Kidney capillary endothelial cell (primary cell): ENCODE results near the gene CLRN3.

Source experiments
- DNase-seq: peaks from one replicate; pipeline ENCODE4 v3.0.0-alpha.2; 2018; ENCODE audit warnings: low spot score

The CLRN3 gene

DNA sequence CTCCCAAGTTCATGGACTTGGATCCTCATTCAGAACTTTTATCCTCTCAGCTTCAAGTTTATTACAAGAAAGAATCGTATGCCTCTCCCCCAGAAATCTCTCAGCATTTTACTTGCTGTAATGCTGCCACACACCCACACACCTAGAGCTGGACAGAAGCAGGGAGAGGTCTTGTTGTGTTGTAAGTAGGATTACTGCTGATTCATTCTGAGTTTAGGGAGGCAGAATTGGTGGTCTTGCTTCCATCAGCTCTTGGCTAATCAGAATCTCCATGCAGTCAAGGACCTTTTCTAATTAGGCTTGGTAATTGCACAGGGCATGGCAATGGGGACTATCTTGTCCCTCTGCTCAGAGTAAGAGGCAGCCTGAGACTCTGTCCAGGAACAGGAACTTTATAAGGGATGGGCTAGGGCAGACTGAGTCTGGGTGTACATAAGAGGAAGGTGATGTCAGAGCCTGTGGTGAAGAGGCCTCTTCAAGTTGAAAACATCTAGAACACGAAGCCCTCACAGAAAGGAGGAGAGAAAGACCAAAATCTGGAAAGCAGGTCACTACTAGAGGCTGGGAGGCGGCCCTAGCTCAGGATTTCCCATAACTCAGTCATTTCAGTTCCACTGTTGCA lies 7.1 kb upstream of the CLRN3 start:
- DNase-seq, result no peak

GRCh38 chr10:127897177-127897576 lies 4.4 kb upstream of the CLRN3 start:
- DNase-seq, result no peak

DNA sequence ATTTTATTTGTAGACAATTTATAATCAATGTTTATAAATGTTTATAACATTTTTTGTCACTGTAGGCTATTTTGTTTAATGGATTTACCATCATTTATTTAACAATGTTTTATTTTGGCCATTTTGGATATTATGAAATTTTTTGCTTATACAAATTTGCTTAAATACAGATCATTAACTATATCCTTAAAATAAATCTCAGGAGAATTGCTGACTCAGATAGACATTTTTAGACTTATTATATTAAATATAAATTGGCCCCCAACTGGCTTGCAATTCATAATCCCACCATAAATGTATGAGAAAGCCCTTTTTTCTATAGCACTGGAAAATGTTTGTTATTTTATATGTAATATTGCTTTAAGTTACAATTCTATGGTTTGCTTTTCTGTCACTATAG lies 3.8 kb upstream of the CLRN3 start:
- DNase-seq, result no peak

DNA sequence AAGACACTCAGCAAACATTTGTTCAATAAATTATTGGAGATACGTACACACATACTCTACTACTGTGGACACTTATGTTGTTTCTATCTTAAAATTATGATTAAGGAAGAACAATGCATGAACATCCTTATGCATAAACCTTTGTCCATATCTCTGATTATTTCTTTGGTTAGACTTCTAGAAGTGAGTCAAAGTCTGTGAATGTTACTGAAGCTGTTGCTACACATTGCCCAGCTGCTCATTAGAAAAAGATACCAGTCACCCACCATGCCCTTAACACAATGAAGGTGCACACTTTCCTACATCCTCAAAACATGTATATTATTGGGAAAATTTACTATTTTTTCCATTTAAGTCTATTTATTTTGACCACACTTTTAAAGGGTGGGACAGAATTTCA lies 1.4 kb upstream of the CLRN3 start:
- no peak for DNase-seq

- DNase-seq, result no peak
Observed at GRCh38 chr10:127890832-127891334, 1.9 kb downstream of the CLRN3 start.

- DNase-seq, result no peak
Observed at GRCh38 chr10:127890216-127890615, 2.5 kb downstream of the CLRN3 start.

DNA sequence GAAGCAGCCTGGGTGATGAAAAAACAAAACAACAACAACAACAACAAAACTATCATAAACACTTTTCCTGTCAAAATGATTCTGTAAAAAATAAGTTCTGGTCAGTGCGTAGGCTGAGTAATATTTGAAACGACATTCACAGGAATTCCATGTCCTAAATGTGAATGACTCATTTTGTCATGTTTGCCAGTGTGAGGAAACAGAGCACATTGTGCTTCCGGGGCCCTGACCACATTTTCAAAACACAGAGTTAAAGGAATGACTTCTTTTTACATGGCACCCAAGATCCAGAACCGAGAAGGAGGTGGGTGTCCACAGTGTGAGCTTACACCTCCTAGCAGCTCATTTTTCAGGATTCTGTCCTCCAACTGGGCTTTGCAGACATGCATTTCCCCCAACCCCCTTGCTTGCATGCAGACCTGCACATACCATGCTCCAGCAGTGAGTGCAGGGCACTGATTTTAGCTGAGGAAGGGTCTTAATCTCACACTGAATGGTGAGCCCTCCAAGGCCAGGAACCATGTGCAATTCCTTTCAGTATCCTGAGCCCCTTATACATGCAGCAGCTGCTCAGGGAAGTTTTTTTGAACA lies 3.0 kb downstream of the CLRN3 start:
- peak; percentile 74 for DNase-seq

GRCh38 chr10:127888521-127889312 lies 4.0 kb downstream of the CLRN3 start:
- no peak for DNase-seq

DNA sequence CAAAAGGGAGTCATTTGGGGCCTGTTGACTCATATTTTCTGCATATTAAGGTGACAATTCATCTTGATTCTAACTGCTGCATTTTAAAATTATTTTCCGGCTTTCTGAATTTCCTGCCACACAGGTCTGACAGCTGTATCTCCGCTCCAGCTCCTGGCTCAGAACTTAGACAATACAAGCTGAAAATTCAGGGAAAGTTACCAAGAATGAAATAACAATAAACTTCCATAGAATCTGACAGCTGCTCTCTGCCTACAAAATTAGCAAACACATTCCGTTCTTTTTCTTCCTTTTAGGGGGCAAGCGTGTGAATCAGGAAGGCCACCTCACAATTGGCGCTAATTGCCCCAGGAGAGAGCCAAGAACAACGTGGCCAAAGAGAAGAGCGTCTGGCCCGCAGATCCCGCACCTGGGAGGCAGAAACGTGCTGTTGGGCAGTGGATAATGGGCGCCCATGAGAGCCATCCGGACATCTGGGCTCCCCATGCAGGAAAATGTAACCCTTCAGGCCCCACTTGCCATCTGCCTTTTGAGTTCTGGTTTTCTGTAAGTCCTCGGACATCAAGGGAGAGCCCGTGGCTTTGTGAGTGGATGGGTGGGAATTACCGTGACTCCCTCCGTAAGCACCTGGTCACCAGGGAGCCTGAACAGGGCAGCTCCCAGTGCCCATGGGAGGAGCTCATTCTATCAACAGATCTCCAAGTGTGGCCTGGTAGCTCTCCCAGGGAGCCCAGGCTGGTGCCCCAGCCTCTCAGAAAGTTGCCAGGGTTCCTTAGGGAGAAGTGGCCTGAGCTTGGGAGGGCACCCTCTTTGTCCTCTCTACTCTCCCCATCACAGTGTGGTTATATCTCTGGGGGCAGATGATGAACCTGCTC lies 5.0 kb downstream of the CLRN3 start:
- no peak for DNase-seq

GRCh38 chr10:127886371-127887051 lies 6.2 kb downstream of the CLRN3 start:
- DNase-seq, result no peak

DNA sequence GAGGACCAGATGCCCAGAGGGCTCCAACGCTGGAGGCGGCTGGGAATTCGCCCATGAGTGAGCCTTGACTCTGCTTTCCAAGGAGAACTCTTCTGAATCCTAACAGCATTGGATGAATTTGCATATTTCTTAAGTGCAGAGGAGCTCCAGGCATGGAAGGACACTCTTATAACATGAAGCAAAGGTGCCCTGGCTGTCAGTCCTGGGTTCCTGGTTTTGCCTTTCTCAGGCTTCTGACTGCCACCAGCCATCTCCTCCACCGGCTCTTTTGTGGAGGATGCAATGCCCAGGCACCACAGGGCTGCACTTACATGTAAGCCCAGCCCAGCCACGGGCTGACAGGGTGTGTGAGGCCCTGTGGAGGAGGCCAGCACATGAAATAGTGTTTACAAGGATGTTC lies 8.2 kb downstream of the CLRN3 start:
- DNase-seq, result no peak

DNA sequence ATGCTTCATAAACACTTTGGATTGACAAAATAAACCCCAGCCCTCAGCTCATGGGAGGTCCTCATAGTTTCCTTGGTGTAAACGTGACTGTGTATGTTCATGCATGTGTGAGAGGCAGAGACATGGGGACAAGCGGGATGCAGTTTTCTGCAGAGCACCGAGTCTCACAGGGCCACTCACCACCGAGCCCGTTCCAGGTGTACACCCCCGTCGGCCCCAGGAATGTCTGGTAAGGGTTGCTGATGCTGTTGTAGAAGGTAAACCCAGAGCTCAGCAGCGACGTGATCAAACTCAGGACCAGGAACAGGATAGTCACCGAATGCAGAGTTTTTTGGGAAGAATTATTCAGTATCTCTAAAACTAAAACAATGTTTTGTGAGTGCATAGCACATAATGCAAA lies 9.2 kb downstream of the CLRN3 start:
- DNase-seq, result no peak

DNA sequence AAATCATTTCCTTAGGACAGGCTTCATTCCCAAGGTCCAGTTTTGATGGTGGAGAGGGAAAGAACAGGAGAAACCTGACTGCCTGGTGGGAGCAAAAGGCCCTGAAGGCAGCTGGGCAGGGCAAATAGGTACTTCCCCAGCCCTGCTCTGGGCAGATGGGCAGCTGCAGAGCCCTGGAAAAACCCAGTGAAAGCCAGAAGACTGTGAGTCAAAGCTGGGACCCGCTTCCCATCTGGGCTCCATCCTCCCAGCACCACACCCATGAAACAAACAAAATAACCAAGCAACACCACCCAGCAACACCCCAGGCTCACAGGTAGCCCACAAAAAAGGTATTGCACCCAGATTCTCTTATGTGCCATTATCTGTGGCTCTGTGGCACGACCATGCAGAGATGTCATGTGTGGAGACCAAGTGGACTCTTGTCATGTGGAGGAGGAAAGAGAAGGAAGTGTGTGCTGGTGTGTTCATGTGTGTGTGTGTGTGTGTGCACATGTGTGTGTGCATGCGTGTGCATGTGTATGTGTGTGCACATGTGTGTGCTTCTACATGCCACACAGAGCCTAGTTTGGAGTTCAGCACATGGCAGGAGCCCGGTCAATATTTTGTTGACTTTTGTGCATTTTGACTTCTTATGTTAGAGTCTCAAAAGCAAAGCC lies 9.8 kb downstream of the CLRN3 start:
- DNase-seq, result no peak

DNA sequence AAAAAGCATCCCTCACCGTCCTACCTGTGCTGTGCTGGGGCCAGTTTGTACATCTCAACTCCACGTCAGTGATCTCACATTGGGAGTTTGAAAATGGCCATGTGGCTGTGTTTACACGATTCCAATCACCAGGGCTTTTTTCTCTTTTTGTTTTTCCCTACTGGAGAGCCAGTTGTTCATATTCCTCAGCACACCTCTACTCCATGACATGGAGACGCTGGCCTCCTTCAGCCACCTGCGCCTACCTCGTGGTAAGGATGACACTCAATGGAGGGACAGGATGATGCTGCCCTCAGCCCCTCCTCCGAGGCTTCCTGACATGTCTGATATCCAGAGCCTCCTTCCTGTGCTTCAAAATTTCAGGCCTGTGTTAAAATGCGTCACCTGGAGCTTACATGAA lies 10.3 kb downstream of the CLRN3 start:
- DNase-seq, result no peak

DNA sequence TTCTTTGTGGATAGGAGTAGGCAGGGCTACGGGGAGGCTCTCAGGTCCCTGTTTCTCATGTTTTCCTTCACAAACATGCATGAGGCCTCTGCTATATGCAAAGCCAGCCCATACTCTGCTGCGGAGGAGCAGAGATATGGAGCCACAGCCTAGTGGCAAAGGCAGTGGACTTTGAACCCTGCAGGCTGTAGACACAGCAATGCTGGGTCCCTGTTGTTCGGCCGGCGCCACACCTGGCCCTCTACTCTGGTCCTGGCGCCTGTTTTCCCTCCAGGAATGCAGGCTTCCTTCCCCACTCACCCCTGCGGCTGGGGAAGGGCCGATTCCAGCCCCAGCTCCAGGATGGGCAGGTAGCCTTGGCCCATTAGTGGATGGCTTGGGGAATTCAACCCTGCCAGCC lies 11.5 kb downstream of the CLRN3 start:
- DNase-seq, result no peak

- no peak for DNase-seq
Observed at GRCh38 chr10:127880557-127880956, 12.2 kb downstream of the CLRN3 start.

DNA sequence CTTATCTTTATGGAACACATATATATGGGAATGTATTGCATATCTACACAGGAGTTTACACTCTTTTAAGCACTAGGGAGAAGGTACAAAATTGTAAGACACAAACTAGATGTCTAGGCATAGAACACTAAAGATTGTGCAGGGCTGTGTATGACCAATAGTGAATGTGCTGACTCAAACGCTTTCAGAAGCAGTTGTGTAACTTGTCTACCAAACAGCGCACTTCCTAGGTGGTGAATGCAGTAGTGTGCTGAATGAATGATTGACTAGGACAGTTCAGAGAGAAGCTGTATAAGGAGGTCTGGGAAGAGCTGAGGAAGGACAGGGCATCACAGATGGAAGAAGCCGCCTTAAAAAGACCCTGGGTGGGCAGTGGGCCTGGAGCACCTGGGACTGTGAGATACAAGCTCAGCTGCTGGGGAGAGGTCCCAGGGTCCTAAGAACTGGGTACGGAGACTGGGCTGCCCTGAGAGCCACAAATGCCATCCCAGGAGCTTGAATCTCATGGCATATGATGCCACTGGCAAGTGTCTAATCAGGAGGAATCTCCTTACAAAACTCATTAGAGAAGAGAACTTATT lies 14.2 kb downstream of the CLRN3 start:
- no peak for DNase-seq

DNA sequence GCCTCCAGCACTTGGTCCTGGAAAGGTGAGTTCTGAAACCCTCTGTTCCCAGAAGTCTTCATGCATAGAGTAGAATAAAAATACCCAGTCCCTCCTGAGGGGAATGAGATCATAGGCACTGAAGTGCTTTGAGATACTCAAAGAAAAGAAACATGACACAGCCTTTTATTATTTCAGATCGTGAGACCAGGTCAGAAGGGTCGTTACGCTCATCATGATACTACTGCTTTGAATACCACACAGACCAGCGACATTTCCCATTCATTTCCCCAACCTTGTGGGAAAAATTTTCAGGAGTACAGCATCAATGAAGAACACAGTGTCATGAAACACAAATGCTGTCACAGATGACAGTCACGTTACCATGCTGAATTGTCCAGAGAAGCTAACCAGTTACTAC lies 15.0 kb downstream of the CLRN3 start:
- DNase-seq, result peak; percentile 55

DNA sequence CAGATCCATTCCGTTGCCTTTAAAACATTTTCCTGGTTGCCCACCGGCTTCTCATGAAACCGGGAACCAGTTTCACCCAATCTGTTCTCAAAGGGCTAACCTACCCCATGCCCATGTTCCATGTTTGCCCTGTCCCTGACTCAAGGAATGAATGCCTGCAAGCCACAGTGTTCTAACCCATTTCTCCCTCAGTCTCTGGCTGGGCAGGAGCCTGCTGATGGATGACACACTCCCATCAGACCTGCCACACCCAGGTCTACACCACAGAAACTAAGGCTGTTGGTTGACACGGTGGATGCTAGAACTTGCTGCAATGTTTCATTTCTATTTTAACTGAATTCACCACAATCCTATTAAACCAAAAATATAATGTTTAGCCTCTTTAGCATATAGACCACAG lies 15.6 kb downstream of the CLRN3 start:
- no peak for DNase-seq

DNA sequence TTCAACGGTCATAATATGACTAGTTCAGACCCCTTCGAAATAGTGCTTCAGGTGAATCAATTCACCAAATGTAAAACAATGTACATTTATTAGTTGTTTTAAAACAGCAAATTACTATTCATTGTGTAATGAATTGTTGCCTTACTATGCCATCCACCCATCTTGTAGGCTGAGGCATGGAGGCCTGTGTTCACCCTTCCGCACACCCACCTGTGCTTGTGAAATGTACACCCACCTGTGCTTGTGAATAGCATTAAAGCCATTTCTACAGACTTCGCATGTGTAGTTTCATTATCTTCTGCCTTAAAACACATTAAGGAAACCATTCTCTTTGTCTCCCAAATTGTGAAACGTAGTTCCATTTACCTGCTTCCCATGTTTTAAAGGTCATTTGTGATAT lies 16.8 kb downstream of the CLRN3 start:
- no peak for DNase-seq

- DNase-seq, result no peak
Observed at GRCh38 chr10:127875449-127875765, 17.3 kb downstream of the CLRN3 start.
